ENCODE data around the gene CHRD. TPM values are rescaled to one million over a fixed set of nuclear protein-coding genes. Genes with fewer than 3 reads are reported as not detected.

CHRD gene
- total RNA-seq, 2 experiments from 2014 or later, result not detected

DNA sequence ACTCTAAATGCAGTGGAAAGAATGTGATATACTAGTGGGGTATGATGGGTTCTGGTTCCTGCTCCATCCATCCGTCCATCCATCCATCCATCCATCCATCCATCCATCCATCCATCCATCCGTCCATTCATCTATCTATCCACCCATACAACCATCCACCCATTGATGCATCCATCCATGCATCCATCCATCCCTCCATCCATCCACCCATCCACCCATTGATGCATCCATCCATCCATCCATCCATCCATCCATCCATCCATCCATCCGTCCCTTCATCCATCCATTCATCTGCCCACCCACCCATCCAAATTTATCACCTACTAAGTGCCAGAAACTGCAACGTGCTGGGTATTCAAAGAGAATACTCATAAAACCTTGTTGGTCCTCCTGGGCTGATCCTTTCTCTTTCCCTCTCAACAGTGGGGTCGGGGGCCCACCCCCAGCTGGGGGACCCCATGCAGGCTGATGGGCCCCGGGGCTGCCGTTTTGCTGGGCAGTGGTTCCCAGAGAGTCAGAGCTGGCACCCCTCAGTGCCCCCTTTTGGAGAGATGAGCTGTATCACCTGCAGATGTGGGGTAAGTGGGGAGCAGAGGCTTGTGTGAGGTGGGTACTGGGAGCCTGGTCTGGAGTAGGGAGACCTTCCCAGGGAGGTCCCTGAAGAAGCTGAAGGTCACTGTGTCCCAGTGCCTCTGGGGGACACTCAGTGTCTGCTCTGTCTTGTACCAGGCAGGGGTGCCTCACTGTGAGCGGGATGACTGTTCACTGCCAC lies 8.5 kb downstream of the CHRD start:
- no peak overlapping the region for H3K4me3 Mint-ChIP-seq
- ChIA-PET CTCF (interaction anchor here (0.7 kb wide), 1 partner anchor 17 kb away, joined by 4 read pairs; no protein-coding TSS in a partner anchor), POLR2A (no interaction called here)
- H3K4me1 Mint-ChIP-seq (ENCODE audit: low read depth), result no peaks in the 10 kb centered on the region
- TF ChIP-seq, protein P1, sequence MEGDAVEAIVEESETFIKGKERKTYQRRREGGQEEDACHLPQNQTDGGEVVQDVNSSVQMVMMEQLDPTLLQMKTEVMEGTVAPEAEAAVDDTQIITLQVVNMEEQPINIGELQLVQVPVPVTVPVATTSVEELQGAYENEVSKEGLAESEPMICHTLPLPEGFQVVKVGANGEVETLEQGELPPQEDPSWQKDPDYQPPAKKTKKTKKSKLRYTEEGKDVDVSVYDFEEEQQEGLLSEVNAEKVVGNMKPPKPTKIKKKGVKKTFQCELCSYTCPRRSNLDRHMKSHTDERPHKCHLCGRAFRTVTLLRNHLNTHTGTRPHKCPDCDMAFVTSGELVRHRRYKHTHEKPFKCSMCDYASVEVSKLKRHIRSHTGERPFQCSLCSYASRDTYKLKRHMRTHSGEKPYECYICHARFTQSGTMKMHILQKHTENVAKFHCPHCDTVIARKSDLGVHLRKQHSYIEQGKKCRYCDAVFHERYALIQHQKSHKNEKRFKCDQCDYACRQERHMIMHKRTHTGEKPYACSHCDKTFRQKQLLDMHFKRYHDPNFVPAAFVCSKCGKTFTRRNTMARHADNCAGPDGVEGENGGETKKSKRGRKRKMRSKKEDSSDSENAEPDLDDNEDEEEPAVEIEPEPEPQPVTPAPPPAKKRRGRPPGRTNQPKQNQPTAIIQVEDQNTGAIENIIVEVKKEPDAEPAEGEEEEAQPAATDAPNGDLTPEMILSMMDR (IDR thresholded peaks at IDR 0.05), result no peak
- no peaks in the 10 kb centered on the region for H3K36me3 Mint-ChIP-seq (ENCODE audit: low read depth)
- H3K9me3 Mint-ChIP-seq, result no peaks in the 10 kb centered on the region
- DNase-seq, result no peak
- H3K27me3 Mint-ChIP-seq, result peaks cover 7% of the 10 kb centered on the region
- no peak overlapping the region for H3K27ac Mint-ChIP-seq
- ATAC-seq, result no peak
- intact Hi-C loops (cut with micrococcal nuclease), result no loop called here

DNA sequence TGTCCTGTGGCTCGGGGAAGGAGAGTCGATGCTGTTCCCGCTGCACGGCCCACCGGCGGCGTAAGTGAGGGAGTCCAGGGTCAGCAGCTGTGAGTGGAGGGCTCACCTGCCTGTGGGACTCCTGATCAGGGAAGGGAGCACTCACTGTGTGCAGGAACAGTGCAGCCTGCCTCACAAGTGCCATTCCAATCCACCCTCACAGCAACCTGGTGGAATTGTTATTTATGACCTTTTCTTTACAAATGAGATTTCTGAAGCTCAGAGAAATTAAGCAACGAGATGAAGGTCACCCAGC lies 9.0 kb downstream of the CHRD start:
- DNase-seq (no peak), ATAC-seq (no peak)
- H3K4me1 Mint-ChIP-seq (ENCODE audit: low read depth), result no peaks in the 10 kb centered on the region
- no peaks in the 10 kb centered on the region for H3K36me3 Mint-ChIP-seq (ENCODE audit: low read depth)
- ChIA-PET CTCF (interaction anchor here (0.7 kb wide), 1 partner anchor 17 kb away, joined by 4 read pairs; no protein-coding TSS in a partner anchor), POLR2A (no interaction called here)
- peaks cover 7% of the 10 kb centered on the region for H3K27me3 Mint-ChIP-seq
- intact Hi-C loops (cut with micrococcal nuclease), result no loop called here
- no peak overlapping the region for H3K4me3 Mint-ChIP-seq
- TF ChIP-seq, protein P1 (IDR thresholded peaks at IDR 0.05), result no peak
- no peak overlapping the region for H3K27ac Mint-ChIP-seq
- no peaks in the 10 kb centered on the region for H3K9me3 Mint-ChIP-seq

DNA sequence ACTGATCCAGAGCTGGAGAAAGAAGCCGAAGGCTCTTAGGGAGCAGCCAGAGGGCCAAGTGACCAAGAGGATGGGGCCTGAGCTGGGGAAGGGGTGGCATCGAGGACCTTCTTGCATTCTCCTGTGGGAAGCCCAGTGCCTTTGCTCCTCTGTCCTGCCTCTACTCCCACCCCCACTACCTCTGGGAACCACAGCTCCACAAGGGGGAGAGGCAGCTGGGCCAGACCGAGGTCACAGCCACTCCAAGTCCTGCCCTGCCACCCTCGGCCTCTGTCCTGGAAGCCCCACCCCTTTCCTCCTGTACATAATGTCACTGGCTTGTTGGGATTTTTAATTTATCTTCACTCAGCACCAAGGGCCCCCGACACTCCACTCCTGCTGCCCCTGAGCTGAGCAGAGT lies 9.5 kb downstream of the CHRD start:
- CTCF ChIA-PET, result interaction anchor here (0.7 to 1.7 kb wide), 3 partner anchors 17 to 123 kb away, joined by 3 to 6 read pairs (median 4); no protein-coding TSS in a partner anchor

DNA sequence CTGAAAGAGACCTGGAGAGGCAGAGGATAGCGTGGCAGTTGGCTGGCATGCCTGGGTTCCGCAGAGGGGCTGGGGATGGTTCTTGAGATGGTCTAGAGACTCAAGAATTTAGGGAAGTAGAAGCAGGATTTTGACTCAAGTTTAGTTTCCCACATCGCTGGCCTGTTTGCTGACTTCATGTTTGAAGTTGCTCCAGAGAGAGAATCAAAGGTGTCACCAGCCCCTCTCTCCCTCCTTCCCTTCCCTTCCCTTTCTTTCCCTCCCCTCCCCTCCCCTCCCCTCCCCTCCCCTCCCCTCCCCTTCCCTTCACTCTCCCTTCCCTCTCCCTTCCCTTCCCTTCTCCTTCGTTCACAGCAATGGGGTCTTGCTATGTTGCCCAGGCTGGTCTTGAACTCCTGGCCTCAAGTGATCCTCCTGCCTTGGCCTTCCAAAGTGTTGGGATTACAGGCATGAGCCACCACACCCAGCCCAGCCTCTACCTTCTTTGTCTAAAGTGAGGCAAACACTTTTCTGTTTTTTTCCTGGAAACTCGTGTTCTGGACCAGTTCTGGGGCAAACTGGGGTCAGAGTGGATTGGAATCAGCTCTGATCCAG lies 10.2 kb downstream of the CHRD start:
- POLR2A ChIA-PET, result no interaction called here
- no peak for DNase-seq
- ATAC-seq, result no peak
- TF ChIP-seq, protein P1 (IDR thresholded peaks at IDR 0.05), result no peak
- CTCF ChIA-PET, result interaction anchor here (1.1 to 1.7 kb wide), 4 partner anchors 11 to 122 kb away, joined by 3 to 6 read pairs (median 4); no protein-coding TSS in a partner anchor
- Mint-ChIP-seq H3K4me1 (ENCODE audit: low read depth) (no peaks in the 10 kb centered on the region), H3K36me3 (ENCODE audit: low read depth) (no peaks in the 10 kb centered on the region), H3K4me3 (no peak overlapping the region), H3K27me3 (peaks cover 3% of the 10 kb centered on the region), H3K9me3 (no peaks in the 10 kb centered on the region), H3K27ac (no peak overlapping the region)
- intact Hi-C loops (cut with micrococcal nuclease), result no loop called here

More for the DNA sequence above, 9.5 kb downstream of the CHRD start:
- no peaks in the 10 kb centered on the region for H3K36me3 Mint-ChIP-seq (ENCODE audit: low read depth)
- no peaks in the 10 kb centered on the region for H3K4me1 Mint-ChIP-seq (ENCODE audit: low read depth)
- peaks cover 3% of the 10 kb centered on the region for H3K27me3 Mint-ChIP-seq
- H3K27ac Mint-ChIP-seq, result no peak overlapping the region
- intact Hi-C loops (cut with micrococcal nuclease), result no loop called here
- no peaks in the 10 kb centered on the region for H3K9me3 Mint-ChIP-seq
- TF ChIP-seq, protein P1 (IDR thresholded peaks at IDR 0.05), result no peak
- no peak overlapping the region for H3K4me3 Mint-ChIP-seq
- ATAC-seq (no peak), DNase-seq (no peak)
- POLR2A ChIA-PET, result no interaction called here

DNA sequence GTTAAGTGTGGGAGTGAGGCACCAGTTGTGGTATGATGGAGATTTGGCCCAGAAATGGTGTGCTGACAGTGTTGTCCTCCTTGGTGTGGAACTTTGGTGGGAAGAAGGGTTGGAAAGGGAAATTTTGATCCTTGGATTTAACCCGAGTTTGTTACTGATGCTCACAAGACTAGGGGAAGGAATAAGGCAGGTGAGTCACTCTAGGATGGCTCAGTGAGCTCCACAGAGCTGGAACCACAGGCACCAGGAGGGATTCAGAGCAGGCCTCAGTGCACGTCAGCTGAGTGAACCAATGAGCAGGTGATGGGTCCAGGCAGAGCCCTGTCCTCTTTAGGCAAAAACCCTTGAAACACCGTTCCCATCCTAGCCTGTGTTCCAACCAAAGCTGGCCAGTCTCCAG lies 11.4 kb downstream of the CHRD start:
- Mint-ChIP-seq H3K27ac (no peak overlapping the region), H3K27me3 (peaks cover 1% of the 10 kb centered on the region), H3K4me3 (no peak overlapping the region), H3K4me1 (ENCODE audit: low read depth) (no peaks in the 10 kb centered on the region), H3K9me3 (no peaks in the 10 kb centered on the region), H3K36me3 (ENCODE audit: low read depth) (no peaks in the 10 kb centered on the region)
- TF ChIP-seq, protein P1 (IDR thresholded peaks at IDR 0.05), result no peak
- intact Hi-C loops (cut with micrococcal nuclease), result no loop called here
- ChIA-PET POLR2A (no interaction called here), CTCF (interaction anchor here (1.3 to 1.7 kb wide), 4 partner anchors 10 to 123 kb away, joined by 3 to 6 read pairs (median 4); no protein-coding TSS in a partner anchor)
- ATAC-seq (no peak), DNase-seq (no peak)
